Calu3 (cell line): ENCODE data around the gene MEF2A. TPM values are rescaled to one million over a fixed set of nuclear protein-coding genes. Genes with fewer than 3 reads are reported as not detected.

Source experiments
- BruUV-seq: library from RNA; stranded (reverse); fragments of 400-500 nt; replicated peaks from 2 replicates; lab custom pipeline; 2021; lab: Mats Ljungman, UMichigan
- CTCF ChIA-PET: fragments of 300-600 bp; sonication (Branson Sonifier 250); formaldehyde crosslinking; loops from one replicate; lab custom pipeline; 2022; ENCODE audit warnings: antibody characterized with exemption; lab: Charles Lee
- DNase-seq: peaks from one replicate; pipeline ENCODE4 v3.0.0; 2022
- H3K27ac Mint-ChIP-seq: one replicate; pipeline ENCODE4 v1.8.0; 2022; ENCODE audit warnings: mixed read lengths; ENCODE audit not compliant: unreplicated experiment
- H3K27me3 Mint-ChIP-seq: one replicate; pipeline ENCODE4 v1.8.0; 2022; ENCODE audit warnings: mixed read lengths; ENCODE audit not compliant: unreplicated experiment
- H3K36me3 Mint-ChIP-seq: one replicate; pipeline ENCODE4 v1.8.0; 2022; ENCODE audit warnings: mild to moderate bottlenecking, moderate library complexity, mixed read lengths; ENCODE audit not compliant: insufficient read depth, unreplicated experiment
- H3K4me1 Mint-ChIP-seq: one replicate; pipeline ENCODE4 v1.8.0; 2022; ENCODE audit warnings: mild to moderate bottlenecking, low read depth, mixed read lengths; ENCODE audit not compliant: unreplicated experiment
- H3K4me3 Mint-ChIP-seq: one replicate; pipeline ENCODE4 v1.8.0; 2022; ENCODE audit warnings: mild to moderate bottlenecking, low read depth, moderate library complexity, mixed read lengths; ENCODE audit not compliant: unreplicated experiment
- H3K9me3 Mint-ChIP-seq: one replicate; pipeline ENCODE4 v1.8.0; 2022; ENCODE audit warnings: low read depth, mixed read lengths; ENCODE audit not compliant: unreplicated experiment
- intact Hi-C: fragments of 100-400 bp; cut with micrococcal nuclease; formaldehyde crosslinking; loops from one replicate; pipeline ENCODE4 v1.10.0; 2022; ENCODE audit not compliant: unreplicated experiment
- total RNA-seq: library from RNA; stranded (reverse); gene quantifications from 2 replicates; pipeline ENCODE4 v1.2.3, GENCODE V29; 2022
- TF ChIP-seq, protein P1 (sequence below): fragments of 200-600 bp; IDR thresholded peaks from one replicate; pipeline ENCODE4 v1.8.0; 2022; ENCODE audit warnings: antibody characterized with exemption; ENCODE audit not compliant: unreplicated experiment

Gene MEF2A
- total RNA-seq, 1 experiment from 2014 or later = 33.6 TPM

DNA sequence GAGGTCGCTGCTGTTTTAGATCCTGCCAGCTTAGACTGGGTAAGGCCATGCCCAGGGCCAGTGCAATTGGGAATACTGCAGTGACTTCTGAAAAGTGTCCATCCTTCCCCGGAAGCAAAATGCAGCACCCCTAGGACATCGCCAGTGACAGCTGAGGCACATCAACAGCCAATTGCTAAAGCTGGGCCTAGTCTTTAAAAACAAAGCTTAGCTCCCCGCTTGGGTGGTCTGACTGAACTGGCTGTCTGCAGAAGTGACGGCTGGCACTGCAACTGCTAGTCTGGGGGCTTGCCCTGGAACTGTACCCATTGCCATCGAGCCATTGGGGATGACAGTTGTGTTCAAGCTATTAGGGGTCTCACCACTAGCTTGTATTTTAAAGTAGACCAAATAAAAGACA lies 163.1 kb downstream of the MEF2A start:
- no TSS peak for BruUV-seq
- Mint-ChIP-seq H3K36me3 (peaks cover 15% of the 10 kb centered on the region), H3K4me3 (no peak overlapping the region), H3K27me3 (no peaks in the 10 kb centered on the region), H3K27ac (no peak overlapping the region), H3K9me3 (no peaks in the 10 kb centered on the region), H3K4me1 (peaks cover 7% of the 10 kb centered on the region)
- TF ChIP-seq, protein P1, sequence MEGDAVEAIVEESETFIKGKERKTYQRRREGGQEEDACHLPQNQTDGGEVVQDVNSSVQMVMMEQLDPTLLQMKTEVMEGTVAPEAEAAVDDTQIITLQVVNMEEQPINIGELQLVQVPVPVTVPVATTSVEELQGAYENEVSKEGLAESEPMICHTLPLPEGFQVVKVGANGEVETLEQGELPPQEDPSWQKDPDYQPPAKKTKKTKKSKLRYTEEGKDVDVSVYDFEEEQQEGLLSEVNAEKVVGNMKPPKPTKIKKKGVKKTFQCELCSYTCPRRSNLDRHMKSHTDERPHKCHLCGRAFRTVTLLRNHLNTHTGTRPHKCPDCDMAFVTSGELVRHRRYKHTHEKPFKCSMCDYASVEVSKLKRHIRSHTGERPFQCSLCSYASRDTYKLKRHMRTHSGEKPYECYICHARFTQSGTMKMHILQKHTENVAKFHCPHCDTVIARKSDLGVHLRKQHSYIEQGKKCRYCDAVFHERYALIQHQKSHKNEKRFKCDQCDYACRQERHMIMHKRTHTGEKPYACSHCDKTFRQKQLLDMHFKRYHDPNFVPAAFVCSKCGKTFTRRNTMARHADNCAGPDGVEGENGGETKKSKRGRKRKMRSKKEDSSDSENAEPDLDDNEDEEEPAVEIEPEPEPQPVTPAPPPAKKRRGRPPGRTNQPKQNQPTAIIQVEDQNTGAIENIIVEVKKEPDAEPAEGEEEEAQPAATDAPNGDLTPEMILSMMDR = no peak
- CTCF ChIA-PET = interaction anchor here (0.6 kb wide), 1 partner anchor 467 kb away, joined by 9 read pairs; no protein-coding TSS in a partner anchor
- DNase-seq = no peak
- intact Hi-C loops = no loop called here

DNA sequence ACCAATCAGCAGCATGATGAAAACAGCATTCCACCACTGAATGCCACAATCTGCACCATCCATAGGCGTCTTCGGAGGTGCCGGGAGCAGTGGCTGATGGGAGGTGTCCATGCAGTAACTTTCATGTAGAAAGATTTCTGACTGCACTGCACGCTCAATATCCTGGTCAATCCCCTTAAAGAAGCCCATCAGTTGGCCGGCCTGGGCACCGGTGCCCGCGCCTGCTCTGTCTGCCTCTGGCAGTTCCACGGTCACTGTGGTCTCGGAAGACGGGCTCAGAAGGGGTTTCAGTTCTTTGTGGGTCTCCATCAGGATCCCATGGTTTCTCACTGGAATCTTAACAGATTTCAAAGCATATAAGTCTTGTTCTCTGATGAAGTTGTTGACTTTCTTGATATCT lies 163.5 kb downstream of the MEF2A start:
- Mint-ChIP-seq H3K36me3 (peaks cover 15% of the 10 kb centered on the region), H3K27ac (no peak overlapping the region), H3K9me3 (no peaks in the 10 kb centered on the region), H3K4me3 (no peak overlapping the region), H3K4me1 (peaks cover 7% of the 10 kb centered on the region), H3K27me3 (no peaks in the 10 kb centered on the region)
- CTCF ChIA-PET = interaction anchor here (0.6 to 1.9 kb wide), 2 partner anchors 25 to 100 kb away, joined by 5 read pairs; no protein-coding TSS in a partner anchor
- intact Hi-C loops = no loop called here
- TF ChIP-seq, protein P1 = no peak
- no TSS peak for BruUV-seq
- DNase-seq = no peak

DNA sequence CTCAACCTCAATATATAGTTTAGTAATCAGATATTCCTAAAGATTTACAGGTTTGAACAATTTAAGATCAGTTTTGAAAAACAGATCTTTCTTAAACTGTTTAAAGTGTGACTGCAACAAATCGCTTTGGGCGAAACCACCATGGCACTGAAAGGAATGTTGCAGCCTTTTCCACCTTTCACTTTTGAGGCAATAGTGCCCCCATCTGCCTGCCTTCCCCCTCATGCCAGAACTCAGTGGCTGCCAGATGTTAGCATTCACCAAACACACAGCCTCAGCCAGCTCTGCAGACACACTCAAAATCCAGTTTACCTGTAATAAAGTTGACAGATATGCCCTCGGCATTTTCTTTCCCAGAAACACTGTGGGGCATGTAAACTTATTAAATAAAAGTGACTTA lies 164.1 kb downstream of the MEF2A start:
- no TSS peak for BruUV-seq
- Mint-ChIP-seq H3K4me1 (peaks cover 7% of the 10 kb centered on the region), H3K27me3 (no peaks in the 10 kb centered on the region), H3K27ac (no peak overlapping the region), H3K36me3 (peaks cover 15% of the 10 kb centered on the region), H3K9me3 (no peaks in the 10 kb centered on the region), H3K4me3 (no peak overlapping the region)
- CTCF ChIA-PET = interaction anchor here (0.6 to 1.9 kb wide), 2 partner anchors 26 to 101 kb away, joined by 5 read pairs; no protein-coding TSS in a partner anchor
- DNase-seq = peak; percentile 24
- intact Hi-C loops = loop anchor here (1.0 kb wide), 1 partner anchor 444 kb away; no protein-coding TSS in a partner anchor
- TF ChIP-seq, protein P1 = peak; percentile 9

DNA sequence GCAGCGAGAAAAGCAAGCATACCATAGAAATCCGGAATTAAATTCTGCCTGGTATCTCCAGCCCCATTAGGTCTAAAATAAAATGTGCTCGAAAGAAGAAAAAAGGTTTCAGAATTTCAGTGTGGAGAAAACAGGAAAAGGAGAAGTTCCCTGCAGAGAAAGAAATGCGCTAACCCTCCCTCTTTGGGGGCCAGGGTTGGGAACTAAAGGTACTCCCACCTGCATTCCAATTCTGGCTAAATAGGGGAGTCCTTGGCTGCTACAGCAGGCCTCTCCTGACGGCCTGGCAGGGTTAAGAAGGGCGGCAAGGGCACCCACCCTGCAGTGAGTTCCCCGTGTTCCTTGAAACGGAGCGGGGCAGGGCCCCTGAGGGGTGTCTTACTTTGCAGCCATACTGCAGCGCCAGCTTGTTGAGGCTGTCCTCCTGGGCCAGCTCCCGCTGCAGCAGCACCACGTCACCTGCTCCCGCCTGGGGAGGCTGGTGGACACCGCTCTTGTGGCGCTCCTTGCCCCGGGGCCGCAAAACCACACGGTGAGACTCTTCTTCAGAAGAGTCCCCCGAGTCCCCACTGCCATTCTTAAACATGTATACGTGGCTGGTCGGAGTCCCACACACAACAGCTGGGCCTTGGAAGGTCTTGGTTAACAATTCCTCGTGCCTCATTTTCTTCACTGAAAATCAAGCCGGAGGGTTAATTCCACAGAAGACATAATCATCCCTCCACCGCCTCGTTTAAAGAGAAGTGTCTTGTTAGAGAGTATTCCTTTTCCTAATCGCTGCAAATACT lies 165.7 kb downstream of the MEF2A start:
- Mint-ChIP-seq H3K27me3 (no peaks in the 10 kb centered on the region), H3K27ac (no peak overlapping the region), H3K4me3 (no peak overlapping the region), H3K9me3 (no peaks in the 10 kb centered on the region), H3K4me1 (peaks cover 7% of the 10 kb centered on the region), H3K36me3 (peaks cover 15% of the 10 kb centered on the region)
- intact Hi-C loops = no loop called here
- no TSS peak for BruUV-seq
- no peak for DNase-seq
- CTCF ChIA-PET = interaction anchor here (1.9 kb wide), 1 partner anchor 27 kb away, joined by 5 read pairs; no protein-coding TSS in a partner anchor
- TF ChIP-seq, protein P1 = no peak
